Measurements from ENCODE around the gene ISM1.
A peak's percentile ranks its signal among the peaks of the same experiment; 100 is the strongest.

Gene ISM1

GRCh38 chr20:13321416-13321815, 100.3 kb downstream of the ISM1 start:
- no peak for DNase-seq (ENCODE audit: extremely low spot score)
- CTCF ChIA-PET, result interaction anchor here (1.0 to 4.0 kb wide), 7 partner anchors 11 to 282 kb away, joined by 3 to 44 read pairs (median 4); no protein-coding TSS in a partner anchor
- no peak for TF ChIP-seq CTCF (IDR thresholded peaks at IDR 0.05; ENCODE audit: control extremely low read depth, extremely low read depth, low read depth, missing control alignments)
- POLR2A ChIA-PET, result no interaction called here

DNA sequence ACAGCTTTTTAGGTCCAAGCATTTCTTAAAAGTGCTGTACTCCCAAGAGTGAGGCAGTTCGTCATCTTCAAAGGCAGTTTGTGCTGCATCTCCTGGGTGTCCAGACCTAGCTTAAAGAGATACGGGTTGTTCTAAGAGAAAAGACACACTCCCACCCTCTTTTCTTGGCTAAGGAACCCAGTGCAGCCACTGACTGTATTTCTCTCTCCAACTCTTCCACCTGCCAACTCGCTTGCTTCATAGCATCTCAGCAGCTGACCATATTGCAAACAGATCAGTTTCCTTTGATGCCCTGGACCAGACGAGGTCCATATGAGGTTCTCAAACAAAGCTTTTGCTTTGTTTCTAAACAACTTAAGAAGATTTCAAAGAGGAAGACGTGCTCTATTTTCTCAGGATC, 101.1 kb downstream of the ISM1 start:
- DNase-seq (ENCODE audit: extremely low spot score), result no peak
- ChIA-PET POLR2A (no interaction called here), CTCF (interaction anchor here (0.9 to 4.0 kb wide), 7 partner anchors 9 to 281 kb away, joined by 3 to 44 read pairs (median 4); no protein-coding TSS in a partner anchor)
- TF ChIP-seq CTCF (IDR thresholded peaks at IDR 0.05; ENCODE audit: control extremely low read depth, extremely low read depth, low read depth, missing control alignments), result no peak

- CTCF ChIA-PET, result interaction anchor here (0.9 to 4.0 kb wide), 7 partner anchors 10 to 281 kb away, joined by 3 to 44 read pairs (median 4); no protein-coding TSS in a partner anchor
- TF ChIP-seq CTCF (IDR thresholded peaks at IDR 0.05; ENCODE audit: control extremely low read depth, extremely low read depth, low read depth, missing control alignments), result no peak
- no peak for DNase-seq (ENCODE audit: extremely low spot score)
- POLR2A ChIA-PET, result no interaction called here
Measured at GRCh38 chr20:13322621-13323020, 101.5 kb downstream of the ISM1 start.

DNA sequence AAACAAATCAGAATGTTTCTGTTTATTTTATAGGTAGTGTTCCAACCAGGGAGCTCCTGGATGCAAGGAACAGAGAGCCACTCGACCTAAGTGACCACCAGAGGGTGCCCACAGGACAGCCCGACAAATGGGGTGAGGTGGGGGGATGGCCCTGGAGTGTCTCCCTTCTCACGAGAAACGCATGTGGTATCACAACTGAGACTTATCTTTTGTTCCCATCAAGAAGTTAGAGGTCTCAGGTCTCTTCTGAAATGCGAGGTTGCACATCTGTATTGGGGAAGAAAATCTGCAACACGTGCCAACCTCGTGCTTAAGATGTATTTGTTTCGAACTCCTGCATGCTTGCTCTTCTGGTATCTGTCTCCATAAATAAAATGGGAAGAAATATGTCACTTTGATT, 104.0 kb downstream of the ISM1 start:
- POLR2A ChIA-PET, result no interaction called here
- CTCF ChIA-PET, result interaction anchor here (0.6 to 4.0 kb wide), 16 partner anchors 9 to 463 kb away, joined by 3 to 44 read pairs (median 4); no protein-coding TSS in a partner anchor
- peak; percentile 35 for TF ChIP-seq CTCF (IDR thresholded peaks at IDR 0.05; ENCODE audit: control extremely low read depth, extremely low read depth, low read depth, missing control alignments)
- DNase-seq (ENCODE audit: extremely low spot score), result no peak

DNA sequence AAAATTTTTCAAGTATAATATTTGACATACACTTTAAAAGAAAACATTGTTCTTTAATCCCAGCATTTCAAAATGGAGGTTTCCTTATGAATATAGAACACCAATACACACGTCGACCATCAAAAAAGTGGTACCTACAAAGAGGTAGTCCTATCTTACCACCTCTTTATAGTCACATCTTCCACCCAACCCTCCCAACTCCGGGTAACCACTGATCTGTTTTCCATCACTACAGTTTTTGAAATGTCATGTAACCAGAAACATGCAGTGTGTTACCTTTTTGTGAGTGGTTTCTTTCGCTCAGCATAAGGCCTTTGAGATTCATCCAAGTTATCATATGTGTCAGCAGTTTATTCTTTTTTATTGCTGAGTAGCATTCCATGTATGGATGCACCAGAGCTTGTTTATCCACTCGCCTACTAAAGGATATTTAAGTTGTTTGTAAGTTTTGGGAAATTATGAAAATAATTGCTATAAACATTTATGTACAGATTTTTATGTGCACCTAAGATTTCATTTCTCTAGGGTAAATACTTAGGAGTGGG, 104.8 kb downstream of the ISM1 start:
- TF ChIP-seq CTCF (IDR thresholded peaks at IDR 0.05; ENCODE audit: control extremely low read depth, extremely low read depth, low read depth, missing control alignments), result no peak
- ChIA-PET POLR2A (no interaction called here), CTCF (no interaction called here)
- DNase-seq (ENCODE audit: extremely low spot score), result no peak

DNA sequence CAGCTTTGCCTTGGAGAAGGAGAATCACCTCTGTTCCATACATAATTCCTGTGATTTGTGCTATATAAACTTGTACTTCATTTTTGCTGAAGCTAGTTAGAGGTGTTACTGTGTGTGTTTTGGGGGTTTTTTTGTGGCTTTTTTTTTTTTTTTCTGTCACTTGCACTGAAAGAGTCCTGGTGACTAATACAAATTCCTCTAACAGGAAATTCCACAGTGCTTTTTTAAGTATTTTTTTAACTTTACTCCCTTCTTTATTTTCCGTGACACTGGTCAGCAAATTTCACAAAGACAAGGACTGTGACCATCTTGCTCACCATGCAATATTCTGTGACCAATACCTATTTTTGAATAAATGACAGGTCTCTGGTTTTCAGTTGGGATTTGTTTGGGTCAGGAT, 110.5 kb downstream of the ISM1 start:
- CTCF ChIA-PET, result interaction anchor here (1.5 to 2.2 kb wide), 4 partner anchors 9 to 218 kb away, joined by 4 to 8 read pairs (median 7); no protein-coding TSS in a partner anchor
- no peak for TF ChIP-seq CTCF (IDR thresholded peaks at IDR 0.05; ENCODE audit: control extremely low read depth, extremely low read depth, low read depth, missing control alignments)
- DNase-seq (ENCODE audit: extremely low spot score), result no peak
- POLR2A ChIA-PET, result no interaction called here
